BLaER1 treated with 17β-estradiol and CSF1 and Interleukin-3, amounts not matched to agents 10 nM and 100 nM (cell line): ENCODE results near the gene RUNX1.
A peak's percentile ranks its signal among the peaks of the same experiment; 100 is the strongest.

Experiments
- H3K27ac ChIP-seq, 11 experiments: shearing (Covaris generic); formaldehyde crosslinking; 2 replicates each; pipeline ENCODE4 v1.8.1; 2022
- H3K27me3 ChIP-seq, 11 experiments: shearing (Covaris generic); formaldehyde crosslinking; 2 replicates each; pipeline ENCODE4 v1.8.1; 2022
- H3K36me3 ChIP-seq, 11 experiments: shearing (Covaris generic); formaldehyde crosslinking; 2 replicates each; pipeline ENCODE4 v1.8.1; 2022
- H3K4me1 ChIP-seq, 10 experiments: shearing (Covaris generic); formaldehyde crosslinking; 2 replicates each; pipeline ENCODE4 v1.8.1; 2022
- H3K4me2 ChIP-seq, 11 experiments: shearing (Covaris generic); formaldehyde crosslinking; 2 replicates each; pipeline ENCODE4 v1.8.1; 2022
- H3K4me3 ChIP-seq, 10 experiments: shearing (Covaris generic); formaldehyde crosslinking; 2 replicates each; pipeline ENCODE4 v1.8.1; 2022
- H3K9ac ChIP-seq, 11 experiments: shearing (Covaris generic); formaldehyde crosslinking; 2 replicates each; pipeline ENCODE4 v1.8.1; 2022
- H3K9me3 ChIP-seq, 11 experiments: shearing (Covaris generic); formaldehyde crosslinking; replicated peaks in 1 of 11; 2 replicates each; pipeline ENCODE4 v1.8.1; 2022
- H4K20me1 ChIP-seq, 11 experiments: shearing (Covaris generic); formaldehyde crosslinking; 2 replicates each; pipeline ENCODE4 v1.8.1; 2022
- Cebpa-rat ChIP-seq, 11 experiments: shearing (Covaris generic); IDR thresholded peaks; 2 replicates each; pipeline ENCODE4 v1.8.1; 2022

Gene RUNX1

DNA sequence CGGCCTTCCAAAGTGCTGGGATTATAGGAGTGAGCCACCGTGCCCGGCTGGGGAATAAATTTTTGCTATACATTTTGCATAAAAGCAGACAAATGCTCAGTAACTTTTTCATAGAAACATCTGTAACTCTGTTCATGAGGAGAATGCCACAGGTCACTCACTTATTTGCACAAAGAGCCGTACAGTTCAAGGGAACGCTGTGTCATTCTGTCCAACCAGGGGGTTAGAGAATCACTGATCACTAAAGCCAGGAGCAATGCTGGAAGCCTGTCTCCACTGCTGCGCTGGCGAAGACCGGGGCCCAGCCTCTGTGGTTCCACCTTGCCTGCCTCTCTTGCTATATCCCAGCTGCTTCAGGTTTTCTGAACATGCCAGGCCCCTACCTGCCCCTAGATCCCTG is 58.3 kb downstream of the RUNX1 start:
- Histone ChIP-seq H3K36me3 (peaks cover 0 to 79% (median 41%) of the 10 kb centered on the region in 11 experiments; a peak in 15 of 22 replicates), H4K20me1 (peaks cover 11 to 100% (median 92%) of the 10 kb centered on the region in 11 experiments; a peak in 18 of 22 replicates), H3K9me3 (no peaks in the 10 kb centered on the region), H3K4me2 (peak overlapping the region in 9 of 11 experiments; percentile 76 to 95 (median 88); a peak in 17 of 22 replicates), H3K4me1 (peaks cover 60 to 100% (median 94%) of the 10 kb centered on the region in 10 experiments), H3K9ac (peak overlapping the region in 3 of 11 experiments; percentile 2 to 68 (median 40); a peak in 3 of 22 replicates), H3K27ac (peak overlapping the region in 5 of 11 experiments; percentile 9 to 83 (median 20); a peak in 6 of 22 replicates), H3K27me3 (peaks cover 0 to 27% (median 0%) of the 10 kb centered on the region in 11 experiments; a peak in 5 of 22 replicates), H3K4me3 (no peak overlapping the region)
- TF ChIP-seq Cebpa-rat (IDR thresholded peaks at IDR 0.05), result no peak

DNA sequence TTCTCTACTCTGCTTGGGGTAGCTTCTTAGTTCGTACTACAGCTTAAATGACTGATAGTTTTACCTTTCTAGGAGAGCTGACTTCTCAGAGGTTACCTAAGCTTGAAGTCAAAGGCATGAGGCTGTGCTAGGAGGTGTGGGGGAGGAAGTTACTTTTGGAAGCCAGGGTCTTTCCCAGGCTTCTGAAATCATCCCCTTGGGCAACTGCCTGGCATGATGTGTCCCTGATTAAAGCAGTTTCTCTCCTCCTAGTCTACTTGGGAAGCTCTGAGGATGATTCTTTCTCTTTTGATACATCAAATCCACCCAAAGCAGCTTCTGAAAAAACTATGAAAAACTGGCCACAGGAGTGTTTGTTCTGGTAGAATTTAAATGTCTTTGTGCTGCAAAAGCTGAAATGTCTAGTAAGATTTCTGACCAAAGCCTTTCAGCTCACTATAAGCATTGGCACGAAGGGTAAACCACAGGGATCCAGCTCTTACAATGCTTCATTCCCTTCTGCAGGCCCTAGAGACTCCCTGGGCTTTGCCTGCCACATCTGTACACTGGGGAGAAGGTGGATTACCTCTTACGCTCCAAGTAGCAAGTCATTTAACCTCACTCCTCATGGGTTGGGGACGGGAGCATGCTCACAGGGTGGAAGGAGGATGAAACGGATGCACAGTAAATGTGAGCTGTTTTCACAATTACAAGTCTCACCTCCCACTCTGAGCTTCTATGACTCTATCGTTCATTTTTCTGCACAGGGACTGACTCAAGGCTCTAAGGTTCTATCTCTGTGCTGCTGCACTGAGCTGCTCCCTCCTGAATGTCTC is 59.6 kb downstream of the RUNX1 start:
- Histone ChIP-seq H3K9me3 (no peaks in the 10 kb centered on the region), H3K36me3 (peaks cover 0 to 79% (median 48%) of the 10 kb centered on the region in 11 experiments; a peak in 15 of 22 replicates), H3K27ac (peak overlapping the region in 7 of 11 experiments; percentile 13 to 83 (median 71); a peak in 12 of 22 replicates), H4K20me1 (peaks cover 11 to 100% (median 87%) of the 10 kb centered on the region in 11 experiments; a peak in 18 of 22 replicates), H3K27me3 (peaks cover 0 to 27% (median 0%) of the 10 kb centered on the region in 11 experiments; a peak in 5 of 22 replicates), H3K4me2 (peak overlapping the region; percentile 11 to 95 (median 85)), H3K4me3 (no peak overlapping the region), H3K9ac (peak overlapping the region in 6 of 11 experiments; percentile 17 to 75 (median 49); a peak in 8 of 22 replicates), H3K4me1 (peaks cover 60 to 100% (median 96%) of the 10 kb centered on the region in 10 experiments)
- TF ChIP-seq Cebpa-rat (IDR thresholded peaks at IDR 0.05), result no peak

DNA sequence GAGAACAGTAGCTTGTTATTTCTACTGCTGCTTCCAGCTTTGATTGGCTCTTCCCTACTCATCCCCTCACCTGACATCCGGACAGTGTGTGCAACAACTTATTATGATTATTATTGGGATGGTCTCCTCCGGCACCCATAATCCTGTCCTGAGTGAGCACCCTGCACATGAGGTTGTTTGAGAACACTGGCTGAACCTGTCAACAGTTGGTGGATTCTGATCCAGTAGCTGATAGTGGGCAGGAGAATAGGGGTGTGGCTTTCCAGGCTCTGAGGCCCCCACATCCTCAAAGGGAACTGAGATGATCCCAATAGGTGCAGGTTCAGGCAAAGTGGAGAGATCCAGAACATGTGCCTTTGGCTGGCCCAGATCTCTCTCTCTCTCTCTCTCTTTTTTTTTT is 60.5 kb downstream of the RUNX1 start:
- Histone ChIP-seq H3K4me3 (peak overlapping the region in 4 of 10 experiments; percentile 15 to 47 (median 34); a peak in 4 of 20 replicates), H3K9ac (peak overlapping the region in 7 of 11 experiments; percentile 53 to 75 (median 69); a peak in 13 of 22 replicates), H3K27me3 (peaks cover 0 to 27% (median 0%) of the 10 kb centered on the region in 11 experiments; a peak in 5 of 22 replicates), H3K4me2 (peak overlapping the region; percentile 76 to 95 (median 88); a peak in 21 of 22 replicates), H3K9me3 (no peaks in the 10 kb centered on the region), H4K20me1 (peaks cover 11 to 100% (median 87%) of the 10 kb centered on the region in 11 experiments; a peak in 18 of 22 replicates), H3K4me1 (peaks cover 66 to 100% (median 100%) of the 10 kb centered on the region in 10 experiments), H3K36me3 (peaks cover 0 to 80% (median 47%) of the 10 kb centered on the region in 11 experiments; a peak in 15 of 22 replicates), H3K27ac (peak overlapping the region in 8 of 11 experiments; percentile 71 to 83 (median 78); a peak in 12 of 22 replicates)
- TF ChIP-seq Cebpa-rat (IDR thresholded peaks at IDR 0.05), result no peak

DNA sequence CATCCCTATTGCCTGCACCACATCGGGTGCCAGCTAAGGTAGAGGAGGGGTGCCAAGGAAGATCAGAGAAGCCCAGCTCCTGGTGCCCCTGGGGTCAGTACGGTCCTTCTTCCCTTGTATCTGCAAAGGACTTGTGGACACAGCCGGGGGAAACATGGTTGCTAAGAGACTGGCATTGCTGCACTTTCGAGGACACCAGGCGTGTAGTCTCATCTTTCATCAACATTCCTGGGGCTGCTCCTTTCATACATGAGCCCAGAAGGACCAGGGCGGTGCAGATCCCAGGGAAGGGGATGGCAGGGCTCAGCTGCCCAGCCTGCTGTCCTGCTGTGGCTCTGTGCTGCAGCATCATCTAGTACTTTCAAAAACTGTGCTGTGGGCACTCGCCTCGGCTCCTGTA is 61.0 kb downstream of the RUNX1 start:
- peaks cover 11 to 97% (median 85%) of the 10 kb centered on the region in 11 experiments; a peak in 18 of 22 replicates for H4K20me1 ChIP-seq
- peak overlapping the region; percentile 76 to 95 (median 88) for H3K4me2 ChIP-seq

DNA sequence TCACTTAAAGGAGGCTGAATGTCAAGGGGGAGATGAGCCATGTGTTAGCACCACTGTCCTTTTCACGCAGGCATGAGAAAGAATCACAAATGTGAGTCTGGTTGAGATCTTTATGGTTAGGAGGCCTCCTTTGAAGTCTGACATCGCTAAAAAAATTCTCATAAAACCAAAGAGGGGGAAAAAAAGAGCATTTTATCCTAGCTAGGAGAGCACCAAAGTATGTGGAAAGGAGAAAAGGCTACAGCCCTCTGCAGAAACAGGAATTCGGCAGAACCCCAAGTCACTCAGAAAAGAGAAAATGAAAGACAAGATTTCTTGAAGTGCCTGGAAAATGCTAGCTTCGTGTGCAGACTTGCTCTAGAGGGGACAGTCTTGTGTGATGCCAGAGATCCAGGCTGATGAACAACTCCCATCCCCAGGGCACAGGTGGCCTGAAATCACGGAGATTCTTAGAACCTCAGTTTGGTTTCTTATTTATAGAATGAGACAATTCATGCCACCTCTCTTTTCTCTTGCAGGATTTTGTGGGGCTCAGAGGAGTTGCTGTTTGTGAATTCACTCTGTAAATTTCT is 61.5 kb downstream of the RUNX1 start:
- peaks cover 77 to 100% (median 99%) of the 10 kb centered on the region in 10 experiments for H3K4me1 ChIP-seq
- H3K4me2 ChIP-seq, result peak overlapping the region; percentile 76 to 95 (median 88)
- peaks cover 0 to 81% (median 42%) of the 10 kb centered on the region in 11 experiments; a peak in 15 of 22 replicates for H3K36me3 ChIP-seq
- no peak for TF ChIP-seq Cebpa-rat (IDR thresholded peaks at IDR 0.05)
- peak overlapping the region in 9 of 11 experiments; percentile 58 to 83 (median 78); a peak in 18 of 22 replicates for H3K27ac ChIP-seq
- H3K9me3 ChIP-seq, result no peaks in the 10 kb centered on the region
- peak overlapping the region in 8 of 10 experiments; percentile 15 to 47 (median 34); a peak in 11 of 20 replicates for H3K4me3 ChIP-seq
- H3K9ac ChIP-seq, result peak overlapping the region in 10 of 11 experiments; percentile 17 to 75 (median 69); a peak in 20 of 22 replicates
- peaks cover 7 to 92% (median 79%) of the 10 kb centered on the region in 11 experiments; a peak in 18 of 22 replicates for H4K20me1 ChIP-seq
- peaks cover 0 to 27% (median 0%) of the 10 kb centered on the region in 11 experiments; a peak in 5 of 22 replicates for H3K27me3 ChIP-seq

More for the DNA sequence above, 61.0 kb downstream of the RUNX1 start:
- H3K4me3 ChIP-seq, result peak overlapping the region in 7 of 10 experiments; percentile 15 to 47 (median 37); a peak in 8 of 20 replicates
- peaks cover 0 to 81% (median 42%) of the 10 kb centered on the region in 11 experiments; a peak in 15 of 22 replicates for H3K36me3 ChIP-seq
- H3K9ac ChIP-seq, result peak overlapping the region in 9 of 11 experiments; percentile 43 to 75 (median 69); a peak in 18 of 22 replicates
- H3K4me1 ChIP-seq, result peaks cover 71 to 100% (median 99%) of the 10 kb centered on the region in 10 experiments
- H3K9me3 ChIP-seq, result no peaks in the 10 kb centered on the region
- no peak for TF ChIP-seq Cebpa-rat (IDR thresholded peaks at IDR 0.05)
- peaks cover 0 to 27% (median 0%) of the 10 kb centered on the region in 11 experiments; a peak in 5 of 22 replicates for H3K27me3 ChIP-seq
- H3K27ac ChIP-seq, result peak overlapping the region in 9 of 11 experiments; percentile 58 to 83 (median 78); a peak in 18 of 22 replicates

DNA sequence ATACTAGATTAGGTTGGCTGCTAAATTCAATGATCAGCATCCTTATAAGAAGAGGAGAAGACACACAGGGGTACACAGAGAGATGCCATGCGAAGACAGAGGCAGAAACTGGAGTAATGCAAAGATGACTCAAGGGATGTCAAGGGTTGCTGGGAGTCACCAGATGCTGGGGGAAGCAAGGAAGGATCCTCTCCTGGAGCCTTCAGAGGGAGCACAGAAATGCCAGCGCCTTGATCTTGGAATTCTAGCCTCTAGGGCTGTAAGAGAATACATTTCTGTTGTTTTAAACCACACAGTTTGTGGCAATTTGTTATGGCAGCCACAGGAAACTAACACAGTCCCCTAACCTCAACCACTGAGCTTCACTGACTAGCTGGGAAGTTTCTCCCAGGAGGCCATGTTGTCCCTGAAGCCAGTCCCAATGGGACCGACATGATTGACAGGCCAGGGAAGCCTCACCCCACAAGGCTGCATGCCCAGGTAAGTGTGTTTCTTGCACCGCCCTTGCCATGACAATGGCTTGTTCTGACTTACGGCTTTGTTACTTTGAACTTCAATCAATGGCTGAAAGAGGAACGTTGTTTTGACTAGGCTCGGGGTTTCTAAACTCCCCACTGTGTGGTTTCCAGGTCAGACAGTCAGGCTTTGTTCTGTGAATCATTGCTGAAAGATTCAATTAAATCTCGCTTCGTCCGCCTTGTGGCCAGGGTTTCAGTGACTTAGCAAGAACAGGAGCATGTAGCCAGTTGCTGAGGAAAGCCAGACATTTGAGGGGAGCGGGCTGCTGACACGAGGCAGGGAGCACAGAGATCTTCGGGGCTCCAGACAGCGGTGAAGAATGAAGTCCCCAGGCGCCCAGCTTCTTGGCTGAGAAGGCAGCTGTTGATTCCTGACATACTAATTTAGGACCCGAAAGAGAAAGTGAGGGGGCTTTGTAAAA is 62.3 kb downstream of the RUNX1 start:
- peaks cover 0 to 81% (median 42%) of the 10 kb centered on the region in 11 experiments; a peak in 15 of 22 replicates for H3K36me3 ChIP-seq
- H4K20me1 ChIP-seq, result peaks cover 6 to 88% (median 74%) of the 10 kb centered on the region in 11 experiments; a peak in 18 of 22 replicates
- peak overlapping the region in 7 of 10 experiments; percentile 23 to 47 (median 37); a peak in 10 of 20 replicates for H3K4me3 ChIP-seq
- H3K4me2 ChIP-seq, result peak overlapping the region; percentile 76 to 95 (median 88)
- TF ChIP-seq Cebpa-rat (IDR thresholded peaks at IDR 0.05), result no peak
- peak overlapping the region in 9 of 11 experiments; percentile 58 to 83 (median 78); a peak in 18 of 22 replicates for H3K27ac ChIP-seq
- H3K9me3 ChIP-seq, result no peaks in the 10 kb centered on the region
- H3K4me1 ChIP-seq, result peaks cover 80 to 100% (median 95%) of the 10 kb centered on the region in 10 experiments
- H3K9ac ChIP-seq, result peak overlapping the region in 10 of 11 experiments; percentile 17 to 75 (median 69); a peak in 21 of 22 replicates
- peaks cover 0 to 27% (median 0%) of the 10 kb centered on the region in 11 experiments; a peak in 5 of 22 replicates for H3K27me3 ChIP-seq
